ENCODE measurements around the gene KCTD5. TPM values are rescaled to one million over a fixed set of nuclear protein-coding genes. Genes with fewer than 3 reads are reported as not detected.

KCTD5 gene
- total and polyA plus RNA-seq, 10 of the 15 experiments (the other 5 are each of a cell fraction or from before 2014, with no cell fraction given), result 0.58 to 56.4 (median 37.3) TPM

GRCh38 chr16:2686912-2687507 is 4.7 kb downstream of the KCTD5 start (continued):
- TF ChIP-seq, protein P1, sequence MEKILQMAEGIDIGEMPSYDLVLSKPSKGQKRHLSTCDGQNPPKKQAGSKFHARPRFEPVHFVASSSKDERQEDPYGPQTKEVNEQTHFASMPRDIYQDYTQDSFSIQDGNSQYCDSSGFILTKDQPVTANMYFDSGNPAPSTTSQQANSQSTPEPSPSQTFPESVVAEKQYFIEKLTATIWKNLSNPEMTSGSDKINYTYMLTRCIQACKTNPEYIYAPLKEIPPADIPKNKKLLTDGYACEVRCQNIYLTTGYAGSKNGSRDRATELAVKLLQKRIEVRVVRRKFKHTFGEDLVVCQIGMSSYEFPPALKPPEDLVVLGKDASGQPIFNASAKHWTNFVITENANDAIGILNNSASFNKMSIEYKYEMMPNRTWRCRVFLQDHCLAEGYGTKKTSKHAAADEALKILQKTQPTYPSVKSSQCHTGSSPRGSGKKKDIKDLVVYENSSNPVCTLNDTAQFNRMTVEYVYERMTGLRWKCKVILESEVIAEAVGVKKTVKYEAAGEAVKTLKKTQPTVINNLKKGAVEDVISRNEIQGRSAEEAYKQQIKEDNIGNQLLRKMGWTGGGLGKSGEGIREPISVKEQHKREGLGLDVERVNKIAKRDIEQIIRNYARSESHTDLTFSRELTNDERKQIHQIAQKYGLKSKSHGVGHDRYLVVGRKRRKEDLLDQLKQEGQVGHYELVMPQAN (conservative IDR thresholded peaks at IDR 0.05), result peak; percentile 48; the same call in 1 of the 2 replicates
- no peak for TF ChIP-seq POLR2AphosphoS2 (IDR thresholded peaks at IDR 0.05; ENCODE audit: low read depth, low read length)
- TF ChIP-seq MEF2B (IDR thresholded peaks at IDR 0.05; ENCODE audit: partially characterized antibody, poor library complexity, severe bottlenecking), result peak; percentile 51
- no peak for TF ChIP-seq STAT1 (conservative IDR thresholded peaks at IDR 0.05)
- TF ChIP-seq TCF7 (IDR thresholded peaks at IDR 0.05; ENCODE audit: borderline replicate concordance), result no peak
- no peak for TF ChIP-seq JUNB (IDR thresholded peaks at IDR 0.05)
- TF ChIP-seq E2F8 (IDR thresholded peaks at IDR 0.05; ENCODE audit: low read depth, partially characterized antibody), result no peak
- 0 out of 4 replicates have a peak, but pooled peaks of 1 of the 2 experiments have one; percentile 2 for TF ChIP-seq EP300 (IDR thresholded peaks at IDR 0.05; ENCODE audit: borderline replicate concordance in 1 of 2, control insufficient read depth in 1 of 2, low read depth in 2 of 2, low read length in 2 of 2)
- peak; percentile 74 for TF ChIP-seq RAD51 (IDR thresholded peaks at IDR 0.05)
- TF ChIP-seq NFYA (IDR thresholded peaks at IDR 0.05; ENCODE audit: borderline replicate concordance, low read depth, low read length), result no peak
- peak; percentile 85; the same call in 1 of the 2 replicates for TF ChIP-seq NBN (IDR thresholded peaks at IDR 0.05)
- TF ChIP-seq TCF3 (IDR thresholded peaks at IDR 0.05; ENCODE audit: borderline replicate concordance, insufficient read depth, low read depth, low read length), result 0 out of 2 replicates have a peak, but pooled peaks have one; percentile 43
- TF ChIP-seq ZNF217 (IDR thresholded peaks at IDR 0.05), result no peak; the same call in 1 of the 2 replicates
- no peak for TF ChIP-seq SUZ12 (IDR thresholded peaks at IDR 0.05; ENCODE audit: unreplicated experiment)
- TF ChIP-seq, protein P2, sequence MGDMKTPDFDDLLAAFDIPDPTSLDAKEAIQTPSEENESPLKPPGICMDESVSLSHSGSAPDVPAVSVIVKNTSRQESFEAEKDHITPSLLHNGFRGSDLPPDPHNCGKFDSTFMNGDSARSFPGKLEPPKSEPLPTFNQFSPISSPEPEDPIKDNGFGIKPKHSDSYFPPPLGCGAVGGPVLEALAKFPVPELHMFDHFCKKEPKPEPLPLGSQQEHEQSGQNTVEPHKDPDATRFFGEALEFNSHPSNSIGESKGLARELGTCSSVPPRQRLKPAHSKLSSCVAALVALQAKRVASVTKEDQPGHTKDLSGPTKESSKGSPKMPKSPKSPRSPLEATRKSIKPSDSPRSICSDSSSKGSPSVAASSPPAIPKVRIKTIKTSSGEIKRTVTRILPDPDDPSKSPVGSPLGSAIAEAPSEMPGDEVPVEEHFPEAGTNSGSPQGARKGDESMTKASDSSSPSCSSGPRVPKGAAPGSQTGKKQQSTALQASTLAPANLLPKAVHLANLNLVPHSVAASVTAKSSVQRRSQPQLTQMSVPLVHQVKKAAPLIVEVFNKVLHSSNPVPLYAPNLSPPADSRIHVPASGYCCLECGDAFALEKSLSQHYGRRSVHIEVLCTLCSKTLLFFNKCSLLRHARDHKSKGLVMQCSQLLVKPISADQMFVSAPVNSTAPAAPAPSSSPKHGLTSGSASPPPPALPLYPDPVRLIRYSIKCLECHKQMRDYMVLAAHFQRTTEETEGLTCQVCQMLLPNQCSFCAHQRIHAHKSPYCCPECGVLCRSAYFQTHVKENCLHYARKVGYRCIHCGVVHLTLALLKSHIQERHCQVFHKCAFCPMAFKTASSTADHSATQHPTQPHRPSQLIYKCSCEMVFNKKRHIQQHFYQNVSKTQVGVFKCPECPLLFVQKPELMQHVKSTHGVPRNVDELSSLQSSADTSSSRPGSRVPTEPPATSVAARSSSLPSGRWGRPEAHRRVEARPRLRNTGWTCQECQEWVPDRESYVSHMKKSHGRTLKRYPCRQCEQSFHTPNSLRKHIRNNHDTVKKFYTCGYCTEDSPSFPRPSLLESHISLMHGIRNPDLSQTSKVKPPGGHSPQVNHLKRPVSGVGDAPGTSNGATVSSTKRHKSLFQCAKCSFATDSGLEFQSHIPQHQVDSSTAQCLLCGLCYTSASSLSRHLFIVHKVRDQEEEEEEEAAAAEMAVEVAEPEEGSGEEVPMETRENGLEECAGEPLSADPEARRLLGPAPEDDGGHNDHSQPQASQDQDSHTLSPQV (IDR thresholded peaks at IDR 0.05), result no peak
- TF ChIP-seq ZSCAN29 (IDR thresholded peaks at IDR 0.05), result no peak
- TF ChIP-seq LARP7 (IDR thresholded peaks at IDR 0.05), result no peak
- peak; percentile 65; the same call in 1 of the 2 replicates for TF ChIP-seq EED (IDR thresholded peaks at IDR 0.05; ENCODE audit: low read depth)
- TF ChIP-seq ATF3 (IDR thresholded peaks at IDR 0.05; ENCODE audit: borderline replicate concordance, extremely low read depth, low read depth, low read length), result 0 out of 2 replicates have a peak, but pooled peaks have one; percentile 15
- no peak for TF ChIP-seq SREBF2 (IDR thresholded peaks at IDR 0.05; ENCODE audit: low read length)
- no peak for TF ChIP-seq TAF1 (IDR thresholded peaks at IDR 0.05; ENCODE audit: borderline replicate concordance, low read depth, low read length)

All from GM12878 (cell line).